ENCODE measurements around the gene PSMD6.

Gene PSMD6

DNA sequence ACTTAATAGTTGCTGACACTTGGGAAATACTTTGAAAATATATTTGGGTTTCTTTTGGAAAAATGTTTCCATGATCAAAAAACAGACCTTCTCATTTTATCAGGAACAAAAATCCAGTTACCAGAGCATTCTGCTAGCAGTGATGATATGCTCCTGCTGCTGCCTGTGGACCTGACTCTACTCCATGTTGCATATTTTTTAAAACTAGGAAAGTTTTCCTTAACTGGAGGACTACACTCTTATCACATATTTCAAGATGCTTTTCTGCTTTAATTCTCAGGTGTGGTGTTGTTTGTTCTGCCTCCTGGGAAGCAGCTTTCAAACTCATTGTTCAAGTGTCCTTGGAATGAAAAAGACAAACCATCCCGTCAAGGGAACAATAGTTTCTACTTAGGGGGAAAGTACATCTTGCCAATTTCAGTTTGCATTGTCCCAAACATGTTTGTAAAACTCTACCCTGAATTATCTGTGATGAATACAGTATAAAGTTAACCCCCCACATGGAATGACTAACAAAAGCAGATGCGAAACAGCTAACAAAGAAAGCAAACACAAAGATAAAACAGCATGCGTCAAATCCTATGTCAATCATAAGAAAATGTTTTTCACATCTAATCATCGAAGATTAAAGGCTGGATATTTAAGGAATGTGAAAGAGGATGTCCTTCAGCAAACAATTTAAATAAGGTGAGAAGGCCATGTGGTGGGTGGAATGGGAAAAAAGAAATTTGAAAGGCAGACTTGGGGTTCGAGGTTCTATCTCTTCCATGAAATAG, 40.1 kb upstream of the PSMD6 start:
- no peak overlapping the region for H3K27ac ChIP-seq
- TF ChIP-seq, protein P1, sequence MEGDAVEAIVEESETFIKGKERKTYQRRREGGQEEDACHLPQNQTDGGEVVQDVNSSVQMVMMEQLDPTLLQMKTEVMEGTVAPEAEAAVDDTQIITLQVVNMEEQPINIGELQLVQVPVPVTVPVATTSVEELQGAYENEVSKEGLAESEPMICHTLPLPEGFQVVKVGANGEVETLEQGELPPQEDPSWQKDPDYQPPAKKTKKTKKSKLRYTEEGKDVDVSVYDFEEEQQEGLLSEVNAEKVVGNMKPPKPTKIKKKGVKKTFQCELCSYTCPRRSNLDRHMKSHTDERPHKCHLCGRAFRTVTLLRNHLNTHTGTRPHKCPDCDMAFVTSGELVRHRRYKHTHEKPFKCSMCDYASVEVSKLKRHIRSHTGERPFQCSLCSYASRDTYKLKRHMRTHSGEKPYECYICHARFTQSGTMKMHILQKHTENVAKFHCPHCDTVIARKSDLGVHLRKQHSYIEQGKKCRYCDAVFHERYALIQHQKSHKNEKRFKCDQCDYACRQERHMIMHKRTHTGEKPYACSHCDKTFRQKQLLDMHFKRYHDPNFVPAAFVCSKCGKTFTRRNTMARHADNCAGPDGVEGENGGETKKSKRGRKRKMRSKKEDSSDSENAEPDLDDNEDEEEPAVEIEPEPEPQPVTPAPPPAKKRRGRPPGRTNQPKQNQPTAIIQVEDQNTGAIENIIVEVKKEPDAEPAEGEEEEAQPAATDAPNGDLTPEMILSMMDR (IDR thresholded peaks at IDR 0.05): no peak
- no peak overlapping the region for H3K4me3 ChIP-seq
- DNase-seq (ENCODE audit: low spot score): no peak

- TF ChIP-seq, protein P1 (IDR thresholded peaks at IDR 0.05): no peak
- Histone ChIP-seq H3K4me3 (no peak overlapping the region), H3K27ac (no peak overlapping the region)
- no peak for DNase-seq (ENCODE audit: low spot score)
Observed at GRCh38 chr3:64061628-64062027, 38.3 kb upstream of the PSMD6 start.

DNA sequence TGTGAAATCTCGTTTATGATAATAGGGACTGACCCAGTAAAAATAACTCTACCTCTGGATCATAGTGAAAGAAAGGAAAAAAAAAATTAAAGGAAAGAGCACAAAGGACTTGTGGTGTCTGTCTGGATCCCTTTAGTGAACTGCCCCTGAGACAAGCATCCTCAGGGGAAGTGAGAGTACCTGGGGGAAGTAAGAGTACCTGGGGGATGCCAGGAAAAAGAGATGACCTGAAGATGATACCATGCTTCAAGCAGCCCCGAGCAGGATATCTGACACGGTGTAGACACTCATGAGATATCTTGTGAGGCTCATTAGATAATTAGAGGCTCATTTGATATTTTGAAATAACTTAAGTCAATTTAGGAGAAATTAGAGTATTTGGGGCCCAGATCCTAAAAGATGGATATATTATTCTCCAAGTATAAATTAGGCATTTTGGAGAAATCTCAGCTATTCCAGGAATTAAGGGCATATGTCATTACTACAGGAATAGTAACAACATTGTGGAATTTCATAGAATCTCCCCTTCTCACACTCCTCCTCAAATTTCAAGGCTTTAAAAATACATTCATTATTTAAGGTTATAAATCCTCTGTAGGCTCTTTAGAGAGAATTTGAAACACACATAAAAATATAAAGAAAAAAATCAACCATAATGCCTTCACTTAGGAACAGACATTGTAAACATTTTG, 36.3 kb upstream of the PSMD6 start:
- Histone ChIP-seq H3K27ac (no peak overlapping the region), H3K4me3 (no peak overlapping the region)
- no peak for DNase-seq (ENCODE audit: low spot score)
- TF ChIP-seq, protein P1 (IDR thresholded peaks at IDR 0.05): no peak

DNA sequence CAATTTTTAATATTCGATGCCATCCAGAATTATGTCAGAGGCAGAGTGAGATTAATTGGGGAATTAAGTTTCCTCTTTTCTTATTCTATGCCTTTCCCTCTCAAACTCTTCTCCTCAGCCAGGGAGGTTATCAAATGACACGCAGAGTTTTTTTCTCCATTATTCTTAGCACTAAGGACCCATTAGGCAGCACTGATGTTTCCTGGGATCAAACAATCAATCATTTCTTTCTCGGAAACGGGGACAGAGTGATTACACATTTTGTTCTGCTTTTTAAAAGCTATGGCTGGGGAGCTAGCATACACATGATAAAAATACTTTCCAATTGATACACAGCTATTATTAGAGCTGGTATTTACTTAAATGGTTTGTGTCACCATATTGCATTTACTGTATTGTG, 35.3 kb upstream of the PSMD6 start:
- no peak for DNase-seq (ENCODE audit: low spot score)
- TF ChIP-seq, protein P1 (IDR thresholded peaks at IDR 0.05): no peak
- Histone ChIP-seq H3K4me3 (no peak overlapping the region), H3K27ac (no peak overlapping the region)

DNA sequence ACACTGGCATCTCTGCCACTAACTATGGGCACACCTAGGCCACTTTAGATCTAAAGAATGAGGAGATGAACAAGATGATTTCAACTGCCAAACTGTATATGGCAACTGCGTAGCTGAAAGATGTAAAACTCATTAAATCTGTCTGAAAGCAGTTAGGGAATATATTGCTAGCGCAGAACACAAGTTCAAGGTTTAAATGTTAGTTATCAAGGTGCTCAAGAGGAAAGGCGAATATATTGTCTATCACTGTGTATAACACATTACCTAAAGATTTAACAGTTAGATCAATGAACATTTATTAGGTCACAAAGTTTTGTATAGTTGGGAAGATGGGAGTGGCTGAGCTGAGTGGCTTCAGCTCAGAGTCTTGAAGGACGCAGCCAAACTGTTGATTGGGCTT, 33.9 kb upstream of the PSMD6 start:
- no peak for DNase-seq (ENCODE audit: low spot score)
- TF ChIP-seq, protein P1 (IDR thresholded peaks at IDR 0.05): no peak
- Histone ChIP-seq H3K27ac (no peak overlapping the region), H3K4me3 (no peak overlapping the region)

DNA sequence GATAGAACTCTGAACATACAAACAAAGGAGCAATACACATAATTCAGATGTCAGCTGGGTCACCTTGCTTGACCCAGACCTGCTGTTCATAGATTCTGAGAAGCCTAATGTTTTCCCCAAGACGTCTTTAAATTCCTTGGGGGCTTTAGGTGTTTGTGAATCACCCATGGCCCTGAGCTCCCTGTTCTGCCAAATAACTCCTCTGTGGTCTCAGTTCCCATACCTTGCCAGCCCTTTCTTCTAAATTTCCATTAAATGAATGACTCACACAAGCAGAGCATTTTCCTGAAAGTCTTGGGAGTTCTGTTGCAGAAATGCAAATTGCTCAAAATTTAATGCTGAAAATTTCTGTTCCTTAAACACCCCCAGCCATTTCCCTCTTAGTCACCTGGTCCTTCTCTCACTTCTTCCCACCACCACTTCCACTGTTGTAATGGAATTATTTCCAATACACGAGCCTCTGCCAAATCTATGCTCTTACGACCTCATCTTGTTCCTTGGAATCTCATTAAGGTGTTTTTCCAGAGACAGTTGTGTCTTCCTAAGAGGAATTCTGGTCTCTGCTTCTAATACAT, 33.4 kb upstream of the PSMD6 start:
- H3K27ac ChIP-seq: no peak overlapping the region
- TF ChIP-seq, protein P1 (IDR thresholded peaks at IDR 0.05): no peak
- no peak for DNase-seq (ENCODE audit: low spot score)
- no peak overlapping the region for H3K4me3 ChIP-seq

All from coronary artery (tissue), 2 donors.